ENCODE measurements around the gene PPWD1. TPM values are rescaled to one million over a fixed set of nuclear protein-coding genes. Genes with fewer than 3 reads are reported as not detected.

Gene PPWD1
- total and polyA plus RNA-seq, 2 of the 13 experiments (the other 11 are each of a cell fraction or from before 2014, with no cell fraction given): 7.4 to 44.3 TPM

- TF ChIP-seq NCOR1 (IDR thresholded peaks at IDR 0.05; ENCODE audit: borderline replicate concordance, low read length) (no peak), ZNF18 (CRISPR knock-in tag; IDR thresholded peaks at IDR 0.05; ENCODE audit: insufficient replicate concordance) (no peak), MTA3 (CRISPR knock-in tag; IDR thresholded peaks at IDR 0.05) (no peak), TBX3 (IDR thresholded peaks at IDR 0.05; ENCODE audit: borderline replicate concordance) (0 out of 2 replicates have a peak, but pooled peaks have one; percentile 8), ZNF264 (CRISPR knock-in tag; IDR thresholded peaks at IDR 0.05) (peak; percentile 45), ZGPAT (CRISPR knock-in tag; IDR thresholded peaks at IDR 0.05) (peak; percentile 62), TEAD3 (CRISPR knock-in tag; optimal IDR thresholded peaks at IDR 0.05; ENCODE audit: borderline replicate concordance) (peak; percentile 22), ARID5B (CRISPR knock-in tag; IDR thresholded peaks at IDR 0.05) (peak; percentile 51), RFX5 (IDR thresholded peaks at IDR 0.05; ENCODE audit: low read depth, low read length) (peak; percentile 80; the same call in 1 of the 2 replicates), GZF1 (CRISPR knock-in tag; IDR thresholded peaks at IDR 0.05) (no peak), ISX (CRISPR knock-in tag; conservative IDR thresholded peaks at IDR 0.05) (no peak), ZNF343 (CRISPR knock-in tag; IDR thresholded peaks at IDR 0.05) (no peak; the same call in 1 of the 2 replicates), SAFB2 (CRISPR knock-in tag; IDR thresholded peaks at IDR 0.05; ENCODE audit: borderline replicate concordance, low read depth) (no peak; the same call in 1 of the 2 replicates), TBP (CRISPR knock-in tag; IDR thresholded peaks at IDR 0.05) (0 out of 2 replicates have a peak, but pooled peaks have one; percentile 76), REPIN1 (CRISPR knock-in tag; IDR thresholded peaks at IDR 0.05; ENCODE audit: borderline replicate concordance, low read depth) (peak; percentile 94), NR3C1 (CRISPR knock-in tag; IDR thresholded peaks at IDR 0.05) (no peak), SAP130 (CRISPR knock-in tag; IDR thresholded peaks at IDR 0.05; ENCODE audit: low read depth) (peak; percentile 98), PBX3 (CRISPR knock-in tag; IDR thresholded peaks at IDR 0.05; ENCODE audit: borderline replicate concordance) (0 out of 2 replicates have a peak, but pooled peaks have one; percentile 36)
- TF ChIP-seq, protein P1, sequence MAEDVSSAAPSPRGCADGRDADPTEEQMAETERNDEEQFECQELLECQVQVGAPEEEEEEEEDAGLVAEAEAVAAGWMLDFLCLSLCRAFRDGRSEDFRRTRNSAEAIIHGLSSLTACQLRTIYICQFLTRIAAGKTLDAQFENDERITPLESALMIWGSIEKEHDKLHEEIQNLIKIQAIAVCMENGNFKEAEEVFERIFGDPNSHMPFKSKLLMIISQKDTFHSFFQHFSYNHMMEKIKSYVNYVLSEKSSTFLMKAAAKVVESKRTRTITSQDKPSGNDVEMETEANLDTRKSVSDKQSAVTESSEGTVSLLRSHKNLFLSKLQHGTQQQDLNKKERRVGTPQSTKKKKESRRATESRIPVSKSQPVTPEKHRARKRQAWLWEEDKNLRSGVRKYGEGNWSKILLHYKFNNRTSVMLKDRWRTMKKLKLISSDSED (CRISPR knock-in tag; IDR thresholded peaks at IDR 0.05): no peak
Measured at GRCh38 chr5:65562731-65563701, at the start of gene PPWD1, which contains the start of gene CENPK (continued).

Measured in HepG2 (cell line).